GM19395 (cell line): Measurements from ENCODE around the gene DTL.

ENCODE experiments used
- ATAC-seq: cut with Tn5 transposase; IDR thresholded peaks from one replicate; pipeline ENCODE4 v1.9.1; 2021; ENCODE audit warnings: mild to moderate bottlenecking, moderate library complexity; ENCODE audit not compliant: unreplicated experiment

The DTL gene

DNA sequence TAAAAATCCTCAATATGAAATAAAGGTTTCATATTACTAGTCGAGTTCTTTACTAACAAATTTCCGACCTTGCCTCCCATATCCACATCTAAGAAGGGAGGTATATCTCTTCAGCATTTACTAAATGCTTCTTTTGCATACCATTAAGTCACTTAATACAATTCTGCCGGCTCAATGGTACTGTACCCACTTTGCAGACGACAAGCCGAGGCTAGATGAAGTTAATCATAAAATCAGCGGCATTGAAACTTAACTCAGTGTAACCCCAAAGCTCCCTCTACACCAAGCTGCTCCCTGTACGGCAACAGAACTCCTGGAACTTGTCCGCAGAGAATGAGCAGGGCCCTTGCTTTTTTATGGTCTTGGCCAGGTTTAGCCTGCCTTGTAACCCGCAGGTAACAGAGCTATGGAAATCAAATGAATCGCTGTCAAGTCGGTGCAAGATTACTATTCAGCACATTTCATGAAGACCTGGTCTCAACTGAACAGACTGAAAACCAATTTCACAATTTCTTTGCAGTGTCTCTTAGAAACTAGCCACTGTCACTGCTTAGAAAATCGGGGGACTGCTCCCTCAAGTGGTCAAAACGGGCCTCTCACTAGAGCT lies 929 bp upstream of the DTL start:
- peak; percentile 16 for ATAC-seq

DNA sequence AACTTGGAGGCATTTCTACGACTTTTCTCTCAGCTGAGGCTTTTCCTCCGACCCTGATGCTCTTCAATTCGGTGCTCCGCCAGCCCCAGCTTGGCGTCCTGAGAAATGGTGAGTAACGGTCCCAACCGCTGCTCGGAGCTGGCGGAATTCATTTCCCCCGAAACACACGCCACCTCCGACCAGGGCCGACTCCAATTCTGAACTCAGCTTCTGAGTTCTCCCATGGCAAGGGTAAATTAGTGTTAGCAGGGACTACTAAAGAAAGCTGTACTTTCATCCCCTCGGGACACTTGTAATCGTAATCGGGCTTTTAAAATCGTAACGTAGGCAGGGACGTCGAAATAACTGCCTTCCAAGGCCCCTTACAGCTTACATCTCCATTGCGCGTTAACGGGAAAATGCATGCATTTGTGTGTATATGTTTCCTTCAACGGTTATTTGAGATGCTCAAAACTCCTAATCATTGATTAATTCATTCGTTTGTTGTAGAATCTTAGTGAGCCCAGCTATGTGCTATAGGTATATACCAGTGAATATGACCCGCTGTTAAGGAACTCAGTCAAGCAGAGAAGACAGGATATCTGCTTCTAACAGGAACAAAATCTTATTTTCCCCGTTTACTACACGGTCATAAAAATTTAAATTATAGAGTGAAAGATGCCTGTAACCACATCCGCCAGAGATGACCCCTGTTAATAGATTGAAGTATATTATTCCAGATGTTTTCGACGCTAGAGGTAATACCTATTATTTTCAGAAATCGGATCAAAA lies 472 bp downstream of the DTL start:
- ATAC-seq: peak; percentile 24

DNA sequence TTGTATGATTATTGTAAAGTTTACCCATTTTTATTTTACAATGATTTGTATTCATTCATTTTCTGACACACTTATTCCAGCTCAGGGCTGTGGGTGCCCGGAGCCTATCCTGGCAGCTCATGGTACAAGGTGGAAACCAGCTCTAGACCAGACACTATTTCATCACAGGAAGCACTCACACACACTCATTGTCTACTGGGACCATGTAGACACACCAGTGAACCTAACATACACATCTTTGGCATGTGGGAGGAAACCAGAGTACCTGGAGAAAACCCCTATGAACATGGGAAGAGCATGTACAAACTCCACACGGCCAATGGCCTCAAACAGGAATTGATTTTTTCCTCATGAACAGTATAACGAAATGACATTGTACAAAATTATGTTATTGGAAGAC lies 2.4 kb downstream of the DTL start:
- ATAC-seq: no peak

DNA sequence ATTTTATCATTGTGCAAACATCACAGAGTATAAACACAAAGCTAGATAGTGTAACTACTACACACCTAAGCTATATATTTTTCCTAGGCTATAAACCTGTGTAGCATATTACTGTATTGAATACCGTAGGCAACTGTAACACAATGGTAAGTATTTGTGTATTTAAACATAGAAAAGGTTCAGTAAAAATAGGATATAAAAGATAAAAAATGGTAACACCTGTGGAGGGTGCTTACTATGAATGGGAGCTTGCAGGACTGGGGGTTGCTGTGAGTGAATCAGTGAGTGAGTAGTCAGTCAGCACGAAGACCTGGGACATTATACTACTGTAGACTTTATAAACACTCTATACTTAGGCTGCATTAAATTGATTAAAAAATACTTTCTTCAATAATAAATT lies 4.1 kb downstream of the DTL start:
- ATAC-seq: no peak

DNA sequence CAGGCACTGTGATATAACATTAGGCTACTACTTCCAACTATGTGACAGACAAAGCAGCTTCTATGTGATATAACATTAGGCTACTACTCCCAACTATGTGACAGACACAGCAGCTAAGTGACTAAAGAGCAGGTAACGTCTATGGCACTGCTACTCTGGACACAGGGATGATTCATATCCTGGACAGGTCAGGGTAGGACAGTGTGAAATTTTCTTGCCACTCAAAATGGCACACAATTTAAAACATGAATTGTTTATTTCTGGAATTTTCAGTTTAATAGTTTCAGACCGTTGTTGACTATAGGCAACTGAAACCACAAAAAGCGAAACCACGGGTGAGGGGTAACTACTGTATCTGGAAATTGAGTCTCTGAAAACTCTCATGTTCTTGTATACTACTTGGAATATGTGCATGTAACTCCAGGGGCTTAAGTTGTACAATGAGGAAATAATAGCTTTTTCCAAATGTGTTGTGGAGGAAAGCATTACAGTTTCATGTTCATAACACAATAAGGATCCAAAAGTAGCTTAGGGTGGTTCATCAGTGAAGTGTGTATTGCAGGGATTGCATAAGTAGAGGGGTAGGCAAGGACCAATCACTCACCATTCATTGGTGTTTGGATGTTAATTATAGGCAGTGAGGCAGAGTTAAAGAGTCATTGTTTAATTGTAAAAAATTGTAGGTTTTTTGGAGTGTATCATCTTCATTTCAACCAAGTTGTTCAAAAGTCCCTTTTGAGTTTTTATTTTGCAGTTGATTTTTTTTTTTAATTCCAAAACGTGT lies 5.3 kb downstream of the DTL start:
- ATAC-seq: no peak

DNA sequence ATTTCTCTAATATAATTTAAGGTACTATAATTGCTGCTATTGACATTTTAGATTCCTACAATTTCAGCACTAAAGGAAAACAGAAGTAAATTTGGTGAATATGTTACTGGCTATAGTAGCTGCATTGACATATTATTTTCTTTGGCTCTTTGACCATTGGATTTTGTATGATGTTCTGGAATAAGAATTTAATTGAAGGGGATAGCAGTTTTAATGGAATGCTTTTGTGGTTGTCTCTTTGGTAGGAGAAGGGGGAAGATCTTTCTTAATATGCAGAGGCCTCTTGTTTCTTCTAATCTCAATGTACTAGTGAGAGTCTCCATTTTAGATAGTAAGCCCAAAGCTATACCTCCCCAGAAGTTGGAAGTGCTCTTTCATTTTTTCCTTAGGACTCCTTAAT lies 6.9 kb downstream of the DTL start:
- ATAC-seq: no peak

DNA sequence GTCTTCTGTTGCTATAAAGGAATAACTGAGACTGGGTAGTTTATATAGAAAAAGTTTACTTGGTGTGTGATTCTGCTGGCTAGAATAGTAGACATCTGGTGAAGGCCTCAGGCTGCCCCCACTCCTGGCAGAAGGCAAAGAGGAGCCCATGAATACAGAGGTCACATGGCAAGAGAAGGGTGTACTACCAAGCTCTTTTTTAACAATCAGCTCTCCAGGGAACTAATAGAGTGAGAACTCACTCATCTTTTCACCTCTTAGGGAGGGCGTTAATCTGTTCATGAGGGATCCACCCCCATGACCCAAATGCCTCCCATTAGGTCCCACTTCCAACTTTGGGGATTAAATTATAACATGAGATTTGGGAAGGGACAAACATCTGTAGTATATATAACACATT lies 9.3 kb downstream of the DTL start:
- no peak for ATAC-seq

DNA sequence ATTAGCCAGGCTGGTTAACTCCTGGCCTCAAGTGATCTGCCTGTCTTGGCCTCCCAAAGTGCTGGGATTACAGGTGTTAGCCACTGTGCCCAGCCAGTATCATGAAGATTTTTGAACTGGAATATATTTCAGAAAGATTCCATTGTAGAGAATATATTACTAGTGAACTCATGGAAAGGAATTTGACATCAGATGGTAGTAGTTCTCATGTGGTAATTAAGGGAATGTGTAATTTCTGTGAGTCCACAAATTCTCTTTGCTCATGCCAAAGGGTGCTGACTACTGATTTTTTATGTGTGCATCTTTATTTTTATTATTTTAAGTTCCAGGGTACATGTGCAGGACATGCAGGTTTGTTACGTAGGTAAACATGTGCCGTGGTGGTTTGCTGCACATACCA lies 10.4 kb downstream of the DTL start:
- ATAC-seq: no peak

DNA sequence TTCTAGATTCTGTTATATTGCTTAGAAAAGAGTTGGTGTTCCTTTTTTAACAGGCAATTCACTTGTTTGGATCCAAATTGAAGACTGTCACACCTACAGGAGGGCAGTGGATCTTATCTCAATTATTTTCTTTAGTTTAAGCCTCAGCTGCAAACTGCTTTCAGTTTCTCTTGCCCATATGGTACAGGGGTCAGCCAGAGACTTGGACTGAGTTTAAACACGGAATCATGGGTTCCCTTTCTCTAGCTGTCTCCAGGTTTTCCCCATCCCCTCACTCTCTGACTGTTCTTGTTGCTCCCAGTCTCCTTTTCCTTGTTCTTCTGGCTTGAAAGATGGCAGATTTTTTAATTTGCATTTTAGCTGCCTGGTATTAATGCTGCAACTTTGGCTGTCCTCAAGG lies 18.4 kb downstream of the DTL start:
- no peak for ATAC-seq

DNA sequence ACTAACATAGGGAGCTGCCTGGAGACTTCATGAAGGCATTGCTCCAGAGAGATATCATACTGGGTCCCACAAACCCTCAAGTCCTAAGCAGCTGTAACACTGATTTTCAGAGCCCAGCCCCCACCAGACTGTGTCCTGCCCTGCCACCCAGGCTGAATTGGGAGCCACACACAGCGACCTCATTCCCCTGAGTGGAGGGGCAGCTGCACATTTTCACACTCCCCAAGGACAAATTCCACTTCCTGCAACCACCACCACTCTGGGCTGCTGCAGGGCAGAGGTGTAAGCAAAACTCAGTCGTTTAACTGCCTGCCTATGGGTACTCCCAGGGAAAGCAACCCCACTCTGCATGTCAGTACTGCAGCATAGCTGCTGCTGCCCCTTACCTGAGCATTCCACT lies 19.8 kb downstream of the DTL start:
- ATAC-seq: no peak

DNA sequence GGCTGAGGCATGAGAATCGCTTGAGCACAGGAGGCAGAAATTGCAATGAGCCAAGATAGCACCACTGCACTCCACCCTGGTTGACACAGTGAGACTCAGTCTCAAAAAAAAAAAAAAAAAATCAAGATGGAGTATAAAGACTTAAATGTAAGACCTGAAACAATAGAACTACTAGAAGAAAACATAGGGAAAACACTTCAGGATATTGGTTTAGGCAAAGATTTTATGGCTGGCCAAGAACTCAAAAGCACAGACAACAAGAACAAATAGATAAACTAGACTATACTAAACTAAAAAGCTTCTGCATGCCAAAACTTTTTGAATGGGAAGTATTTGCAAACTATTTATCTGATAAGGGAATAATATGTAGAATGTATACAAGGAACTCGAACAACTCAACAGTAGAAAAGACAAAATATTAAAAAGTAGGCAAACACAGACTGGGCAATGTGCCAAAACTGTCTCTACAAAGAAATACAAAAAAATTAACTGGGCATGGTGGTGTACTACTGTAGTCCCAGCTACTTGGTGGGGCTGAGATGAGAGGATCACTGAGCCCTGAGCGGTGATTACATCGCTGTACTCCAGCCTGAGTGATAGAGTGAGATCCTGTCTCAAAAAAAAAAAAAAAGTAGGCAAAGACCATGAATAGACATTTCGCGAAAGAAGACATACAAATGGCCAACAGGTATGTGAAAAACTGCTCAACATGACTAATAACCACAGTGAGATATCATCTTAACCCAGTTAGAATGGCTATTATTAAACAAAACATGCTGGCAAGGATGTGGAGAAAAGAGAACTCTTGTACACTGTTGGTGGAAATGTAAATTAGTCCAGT lies 25.3 kb downstream of the DTL start:
- ATAC-seq: no peak

DNA sequence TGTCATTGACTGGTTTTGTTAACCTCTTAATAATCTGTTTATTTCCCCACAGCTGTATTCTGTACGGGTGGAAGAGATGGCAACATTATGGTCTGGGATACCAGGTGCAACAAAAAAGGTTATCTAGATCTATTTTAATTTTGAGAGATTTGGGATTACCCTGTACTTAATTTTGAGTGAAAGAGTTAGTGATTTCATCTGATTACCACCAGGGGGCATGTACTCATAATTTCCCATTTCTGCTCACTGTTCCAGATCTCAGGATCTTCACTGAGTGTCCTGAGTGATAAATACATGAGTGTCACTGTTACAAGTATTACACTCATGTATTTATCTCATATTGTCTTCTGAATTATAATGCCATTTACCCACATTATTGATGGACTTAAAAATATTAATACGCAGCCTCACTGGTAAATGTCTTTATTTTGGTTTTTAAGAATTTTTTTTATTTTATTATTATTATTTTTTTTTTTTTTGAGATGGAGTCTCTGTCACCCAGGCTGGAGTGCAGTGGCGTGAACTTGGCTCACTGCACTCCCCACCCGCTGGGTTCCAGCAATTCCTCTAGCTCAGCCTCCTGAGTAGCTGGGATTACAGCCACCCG lies 27.4 kb downstream of the DTL start:
- ATAC-seq: no peak

DNA sequence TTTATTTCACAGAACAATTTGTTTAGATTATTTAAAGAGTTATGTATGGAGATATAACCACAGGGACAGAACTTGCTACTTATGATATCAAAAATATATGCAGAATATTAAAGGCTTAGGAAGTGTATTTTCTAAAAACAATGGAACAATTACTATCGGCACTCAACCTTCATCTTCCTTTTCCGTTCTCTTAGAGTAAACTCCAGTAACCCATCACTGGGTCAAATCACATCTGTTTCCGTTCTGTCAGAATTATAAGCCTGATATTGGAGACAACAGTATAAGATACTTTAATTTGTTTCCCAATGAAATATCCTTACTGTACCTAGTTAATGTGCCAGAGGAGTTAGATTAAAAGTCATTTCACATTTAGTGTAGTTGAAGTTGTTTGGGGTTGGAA lies 32.2 kb downstream of the DTL start:
- ATAC-seq: no peak

DNA sequence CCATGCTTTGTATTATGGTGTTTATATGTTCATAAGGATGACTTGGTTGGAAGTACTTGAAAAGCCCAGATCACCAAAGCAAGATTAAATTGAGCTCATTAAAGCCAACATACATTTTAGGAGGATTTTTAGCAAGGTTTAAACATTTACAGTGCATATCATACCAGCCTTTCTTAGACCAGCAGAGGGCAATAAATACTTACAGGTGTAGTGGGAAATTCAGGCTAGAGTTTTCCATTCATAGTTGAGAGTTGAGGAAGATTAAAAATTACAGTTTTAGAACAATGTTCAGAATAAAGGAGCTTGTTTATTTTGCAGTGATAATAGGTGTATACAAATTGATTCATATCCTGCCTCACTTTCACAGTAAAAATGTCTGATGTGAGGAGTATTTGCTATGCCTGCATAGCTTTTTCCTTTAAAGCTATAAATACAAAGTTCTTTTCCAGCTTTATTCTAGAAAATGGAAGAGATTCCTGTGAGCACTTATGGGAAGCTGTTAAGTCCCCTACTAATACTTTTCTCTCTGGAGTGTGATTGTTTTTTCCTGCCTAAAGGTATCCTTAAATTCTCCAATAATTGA lies 35.3 kb downstream of the DTL start:
- no peak for ATAC-seq

DNA sequence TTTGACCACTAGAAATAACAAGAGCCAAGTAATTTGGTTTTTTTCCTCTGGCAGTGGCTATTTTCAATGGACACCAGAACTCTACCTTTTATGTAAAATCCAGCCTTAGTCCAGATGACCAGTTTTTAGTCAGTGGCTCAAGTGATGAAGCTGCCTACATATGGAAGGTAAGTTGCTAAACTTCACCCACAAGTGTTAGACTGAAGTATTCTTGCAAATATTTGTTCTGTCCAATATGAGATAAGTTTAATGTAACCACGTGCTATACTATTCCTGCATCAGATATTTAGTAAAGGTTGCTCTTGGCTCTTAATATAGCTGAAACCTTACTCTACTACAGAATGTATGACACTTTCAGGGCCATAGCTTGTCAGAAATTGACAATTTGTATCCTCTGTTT lies 36.5 kb downstream of the DTL start:
- no peak for ATAC-seq

DNA sequence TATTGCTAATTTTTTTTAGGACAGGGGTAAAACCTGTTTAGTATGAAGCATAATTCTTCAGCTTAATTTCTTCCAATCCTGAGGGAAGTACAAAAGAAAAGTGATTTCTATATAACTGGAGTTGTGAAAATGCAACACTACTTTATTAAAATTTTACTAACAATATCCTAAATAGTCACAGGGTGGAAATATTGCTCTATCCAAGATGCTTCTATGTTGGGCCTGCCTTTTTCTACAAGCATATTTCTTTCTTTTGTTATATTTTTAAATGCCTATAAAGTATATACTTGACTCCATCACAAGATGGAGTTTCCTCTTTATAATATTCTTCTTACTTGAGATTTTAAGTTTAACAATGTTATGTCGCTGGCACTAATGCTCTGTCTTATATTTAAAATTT lies 37.9 kb downstream of the DTL start:
- no peak for ATAC-seq

DNA sequence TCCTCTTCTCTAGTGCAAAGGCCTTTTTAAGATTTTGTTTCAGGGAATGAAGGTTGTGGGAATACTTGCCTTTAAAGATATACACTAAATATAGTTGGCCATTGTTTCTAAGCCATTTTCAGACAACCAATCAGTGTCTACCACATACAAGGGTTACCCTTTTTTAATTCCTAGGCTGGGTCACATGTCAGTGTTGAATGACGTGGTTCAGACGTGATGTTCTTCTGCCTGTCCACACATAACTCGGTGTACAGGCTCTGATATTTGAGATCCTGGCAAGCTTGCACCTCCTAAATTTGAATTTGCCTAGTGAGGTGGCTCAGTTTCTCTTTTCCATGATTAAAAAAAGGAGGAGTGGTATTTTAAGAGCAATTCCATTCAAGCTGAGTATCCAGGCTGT lies 38.8 kb downstream of the DTL start:
- no peak for ATAC-seq

DNA sequence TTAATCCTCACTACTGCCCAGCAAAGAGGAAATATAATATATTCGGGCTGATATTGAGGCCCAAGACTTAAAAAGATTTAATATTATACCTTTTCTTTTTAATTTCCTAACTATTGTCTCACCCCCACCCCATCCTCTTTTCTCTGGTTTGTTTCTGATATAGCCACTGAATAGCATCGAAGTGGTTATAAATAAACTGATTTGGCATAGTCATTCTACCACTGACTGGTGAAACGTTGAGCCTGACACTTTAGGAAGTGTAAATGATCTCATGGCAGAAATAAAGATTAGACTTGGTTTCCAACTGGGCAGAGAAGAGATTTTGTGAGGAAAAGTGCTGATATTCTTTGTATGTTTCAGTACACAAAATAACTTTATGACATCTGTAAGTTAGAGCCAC lies 39.3 kb downstream of the DTL start:
- no peak for ATAC-seq

DNA sequence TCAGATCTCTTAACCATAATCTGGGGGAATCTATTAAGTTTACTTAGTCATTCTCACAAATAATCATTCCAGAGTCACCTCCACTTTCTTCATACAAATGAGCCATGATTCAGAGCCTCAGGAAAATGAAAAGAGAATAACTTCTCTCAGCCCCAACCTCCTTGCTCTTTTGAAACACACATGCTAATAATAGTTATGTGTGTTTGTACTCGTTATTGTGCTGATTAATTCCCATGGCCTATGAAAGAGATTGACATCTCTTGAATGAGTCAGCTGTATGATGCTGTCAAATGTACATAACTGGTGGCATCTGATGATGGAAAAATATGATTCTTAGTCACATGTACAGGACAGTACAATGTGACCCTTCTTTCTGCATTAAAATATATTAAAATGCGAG lies 41.5 kb downstream of the DTL start:
- no peak for ATAC-seq

DNA sequence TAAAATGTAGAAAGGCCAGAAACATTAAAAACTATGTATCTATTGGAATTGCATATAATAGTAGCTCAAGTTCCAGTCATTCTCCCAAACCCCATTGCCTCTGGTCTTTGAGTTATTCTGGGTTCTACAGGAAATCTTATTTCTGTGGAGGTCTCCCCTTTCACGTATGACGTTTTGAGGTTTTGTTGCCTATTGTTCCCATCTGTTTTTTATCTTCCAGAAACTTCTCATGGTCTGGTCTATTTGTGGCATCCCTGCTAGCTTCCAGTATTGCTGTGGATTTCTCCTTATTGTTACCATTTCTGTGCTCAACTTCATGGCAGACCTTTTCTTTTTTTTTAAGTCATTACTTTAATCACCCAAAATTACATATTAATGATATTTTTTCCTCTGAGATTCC lies 43.3 kb downstream of the DTL start:
- no peak for ATAC-seq
